ENCODE data around the gene HSPG2. TPM values are rescaled to one million over a fixed set of nuclear protein-coding genes. Genes with fewer than 3 reads are reported as not detected.

HSPG2 gene
- total RNA-seq, 1 donor, result 265 TPM

GRCh38 chr1:21855257-21856096 is 81.6 kb downstream of the HSPG2 start:
- TF ChIP-seq CTCF (IDR thresholded peaks at IDR 0.05; ENCODE audit: extremely low read depth, low read depth, low read length), result no peak

GRCh38 chr1:21854751-21855131 is 82.4 kb downstream of the HSPG2 start:
- H3K4me3 ChIP-seq (ENCODE audit: insufficient read depth, low read length), result no peak overlapping the region
- no peaks in the 10 kb centered on the region for H3K27me3 ChIP-seq (ENCODE audit: insufficient read depth, low read length)
- no peaks in the 10 kb centered on the region for H3K79me2 ChIP-seq (ENCODE audit: insufficient read depth, low read length)
- H3K36me3 ChIP-seq (ENCODE audit: insufficient read depth, low read length), result peaks cover 85% of the 10 kb centered on the region
- H3K27ac ChIP-seq (ENCODE audit: low read depth, low read length), result no peak overlapping the region
- no peak for DNase-seq (ENCODE audit: insufficient read length, low spot score, missing footprints)
- no peaks in the 10 kb centered on the region for H3K9me3 ChIP-seq (ENCODE audit: low read depth, low read length)
- peaks cover 43% of the 10 kb centered on the region for H4K20me1 ChIP-seq (ENCODE audit: insufficient read depth, low read length)
- H3K4me1 ChIP-seq (ENCODE audit: insufficient read depth, low read length), result peaks cover 16% of the 10 kb centered on the region
- no peak for TF ChIP-seq CTCF (IDR thresholded peaks at IDR 0.05; ENCODE audit: extremely low read depth, low read depth, low read length)
- H3K4me2 ChIP-seq (ENCODE audit: insufficient read depth, low read length), result no peak overlapping the region
- no peak overlapping the region for H2AFZ ChIP-seq (ENCODE audit: low read length)

More at GRCh38 chr1:21855257-21856096, 81.6 kb downstream of the HSPG2 start:
- H2AFZ ChIP-seq (ENCODE audit: low read length), result no peak overlapping the region
- H3K4me2 ChIP-seq (ENCODE audit: insufficient read depth, low read length), result no peak overlapping the region
- peaks cover 16% of the 10 kb centered on the region for H3K4me1 ChIP-seq (ENCODE audit: insufficient read depth, low read length)
- H3K36me3 ChIP-seq (ENCODE audit: insufficient read depth, low read length), result peaks cover 85% of the 10 kb centered on the region
- DNase-seq (ENCODE audit: insufficient read length, low spot score, missing footprints), result no peak
- no peaks in the 10 kb centered on the region for H3K9me3 ChIP-seq (ENCODE audit: low read depth, low read length)
- no peak overlapping the region for H3K4me3 ChIP-seq (ENCODE audit: insufficient read depth, low read length)
- H4K20me1 ChIP-seq (ENCODE audit: insufficient read depth, low read length), result peaks cover 47% of the 10 kb centered on the region
- no peaks in the 10 kb centered on the region for H3K27me3 ChIP-seq (ENCODE audit: insufficient read depth, low read length)
- peaks cover 3% of the 10 kb centered on the region for H3K79me2 ChIP-seq (ENCODE audit: insufficient read depth, low read length)
- no peak overlapping the region for H3K27ac ChIP-seq (ENCODE audit: low read depth, low read length)

- Histone ChIP-seq H3K79me2 (ENCODE audit: insufficient read depth, low read length) (no peaks in the 10 kb centered on the region), H3K9me3 (ENCODE audit: low read depth, low read length) (no peaks in the 10 kb centered on the region), H3K4me1 (ENCODE audit: insufficient read depth, low read length) (peaks cover 16% of the 10 kb centered on the region), H4K20me1 (ENCODE audit: insufficient read depth, low read length) (peaks cover 38% of the 10 kb centered on the region), H3K4me3 (ENCODE audit: insufficient read depth, low read length) (no peak overlapping the region), H3K4me2 (ENCODE audit: insufficient read depth, low read length) (no peak overlapping the region), H3K27ac (ENCODE audit: low read depth, low read length) (no peak overlapping the region), H3K27me3 (ENCODE audit: insufficient read depth, low read length) (no peaks in the 10 kb centered on the region), H3K36me3 (ENCODE audit: insufficient read depth, low read length) (peaks cover 83% of the 10 kb centered on the region), H2AFZ (ENCODE audit: low read length) (no peak overlapping the region)
- no peak for DNase-seq (ENCODE audit: insufficient read length, low spot score, missing footprints)
- no peak for TF ChIP-seq CTCF (IDR thresholded peaks at IDR 0.05; ENCODE audit: extremely low read depth, low read depth, low read length)
Observed at GRCh38 chr1:21854090-21854750, 82.9 kb downstream of the HSPG2 start.

GRCh38 chr1:21853131-21853427 is 84.0 kb downstream of the HSPG2 start:
- no peak for TF ChIP-seq CTCF (IDR thresholded peaks at IDR 0.05; ENCODE audit: extremely low read depth, low read depth, low read length)
- H2AFZ ChIP-seq (ENCODE audit: low read length), result no peak overlapping the region
- H3K27me3 ChIP-seq (ENCODE audit: insufficient read depth, low read length), result no peaks in the 10 kb centered on the region
- H3K4me3 ChIP-seq (ENCODE audit: insufficient read depth, low read length), result no peak overlapping the region
- peaks cover 83% of the 10 kb centered on the region for H3K36me3 ChIP-seq (ENCODE audit: insufficient read depth, low read length)
- no peak overlapping the region for H3K27ac ChIP-seq (ENCODE audit: low read depth, low read length)
- H3K79me2 ChIP-seq (ENCODE audit: insufficient read depth, low read length), result no peaks in the 10 kb centered on the region
- DNase-seq (ENCODE audit: insufficient read length, low spot score, missing footprints), result no peak
- H3K4me2 ChIP-seq (ENCODE audit: insufficient read depth, low read length), result no peak overlapping the region
- H4K20me1 ChIP-seq (ENCODE audit: insufficient read depth, low read length), result peaks cover 29% of the 10 kb centered on the region
- H3K9me3 ChIP-seq (ENCODE audit: low read depth, low read length), result no peaks in the 10 kb centered on the region
- H3K4me1 ChIP-seq (ENCODE audit: insufficient read depth, low read length), result peaks cover 7% of the 10 kb centered on the region
